HG03066 (cell line): Measurements from ENCODE around the gene HAUS8.
A peak's percentile ranks its signal among the peaks of the same experiment; 100 is the strongest.
"Not testable (repeated sequence)": the region's sequence is repeated elsewhere in the genome, so short reads cannot be mapped to it uniquely, and the experiment has no call there.

Source experiments
- ATAC-seq: cut with Tn5 transposase; IDR thresholded peaks from one replicate; pipeline ENCODE4 v1.9.1; 2021; ENCODE audit warnings: low read depth; ENCODE audit not compliant: unreplicated experiment

HAUS8 gene, protein sequence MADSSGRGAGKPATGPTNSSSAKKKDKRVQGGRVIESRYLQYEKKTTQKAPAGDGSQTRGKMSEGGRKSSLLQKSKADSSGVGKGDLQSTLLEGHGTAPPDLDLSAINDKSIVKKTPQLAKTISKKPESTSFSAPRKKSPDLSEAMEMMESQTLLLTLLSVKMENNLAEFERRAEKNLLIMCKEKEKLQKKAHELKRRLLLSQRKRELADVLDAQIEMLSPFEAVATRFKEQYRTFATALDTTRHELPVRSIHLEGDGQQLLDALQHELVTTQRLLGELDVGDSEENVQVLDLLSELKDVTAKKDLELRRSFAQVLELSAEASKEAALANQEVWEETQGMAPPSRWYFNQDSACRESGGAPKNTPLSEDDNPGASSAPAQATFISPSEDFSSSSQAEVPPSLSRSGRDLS

DNA sequence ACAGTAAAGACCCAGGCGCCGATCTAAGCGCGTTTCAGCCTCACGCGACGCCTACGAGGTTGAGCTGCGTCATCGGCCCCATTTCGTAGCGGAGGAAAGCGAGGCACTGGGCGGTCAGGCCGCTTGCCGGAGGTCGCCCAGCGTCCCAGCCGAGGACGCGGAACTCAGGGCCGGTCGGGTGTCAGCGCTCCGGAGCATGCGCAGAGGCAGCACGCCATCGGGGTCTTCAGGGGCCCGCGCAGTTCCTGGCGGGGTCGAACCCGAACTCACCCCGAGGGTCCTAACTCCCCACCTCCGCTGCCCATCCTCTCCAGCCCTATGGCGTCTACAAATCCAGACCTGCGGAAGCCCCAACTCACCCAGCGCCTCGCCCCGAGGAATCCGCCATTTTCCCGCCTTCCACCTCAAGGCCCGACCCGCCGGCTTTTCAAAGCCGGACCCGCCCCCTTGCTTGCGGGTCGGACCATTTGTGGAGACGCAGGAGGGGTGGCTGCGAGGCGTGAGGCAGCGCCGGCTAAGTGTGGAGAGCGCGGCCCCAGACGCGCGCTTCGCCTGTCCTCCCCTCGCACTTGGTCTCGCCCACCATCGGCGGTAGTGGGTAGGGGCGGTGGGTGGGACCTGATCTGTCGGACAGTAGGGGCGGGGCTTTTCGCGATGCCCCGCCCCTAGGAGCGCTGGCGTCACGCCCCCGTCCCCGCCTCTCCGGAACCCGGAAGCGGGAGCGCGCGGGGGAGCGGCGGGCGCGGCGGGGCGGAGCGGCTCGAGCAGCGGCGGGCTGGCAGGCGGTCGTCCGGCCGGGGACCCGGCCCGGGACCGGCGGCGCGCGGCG is at the start of gene HAUS8, which contains the start of gene MYO9B:
HAUS8 (minus strand) TSS at position 418 of the 829 bp plus-strand sequence; CDS start at position 388, 30 bp downstream.
MYO9B (plus strand) TSS at position 743 of the 829 bp plus-strand sequence. CDS start 25,941 bp downstream, outside the sequence.
- peak; percentile 61 for ATAC-seq

DNA sequence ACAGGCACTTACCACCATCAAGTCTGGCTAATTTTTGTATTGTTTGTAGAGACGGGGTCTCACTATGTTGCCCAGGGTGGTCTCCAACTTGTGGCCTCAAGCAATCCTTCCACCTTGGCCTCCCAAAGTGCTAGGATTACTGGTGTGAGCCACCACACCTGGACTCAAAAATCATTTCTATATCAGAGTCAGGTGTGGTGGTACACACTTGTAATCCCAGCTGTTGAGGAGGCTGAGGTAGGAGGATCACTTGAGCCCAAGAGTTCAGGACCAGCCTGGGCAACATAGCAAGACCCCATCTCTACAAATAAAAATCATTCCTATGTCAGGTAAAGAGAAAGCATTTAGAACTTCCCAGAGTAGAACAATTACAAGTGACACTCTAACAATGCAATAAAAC is 48.8 kb upstream of the HAUS8 start:
- ATAC-seq = no peak

DNA sequence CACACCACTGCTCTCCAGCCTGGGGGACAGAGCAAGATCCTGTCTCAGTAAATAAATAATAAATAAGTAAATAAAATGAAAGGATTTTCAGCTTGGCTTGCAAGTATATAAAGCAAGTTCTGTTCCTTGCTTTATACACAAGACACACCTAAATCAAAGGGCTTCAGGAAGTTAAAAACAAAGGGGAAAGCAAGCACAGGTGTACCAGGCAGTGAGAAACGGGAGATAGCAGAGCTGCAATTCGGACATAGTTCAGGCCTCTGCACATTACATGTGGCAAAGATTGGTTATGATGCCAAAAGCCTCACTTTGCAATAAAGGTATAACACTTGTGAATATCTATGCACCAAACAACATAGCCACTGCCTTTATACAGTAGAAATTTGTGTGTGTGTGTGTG is 47.8 kb upstream of the HAUS8 start:
- no peak for ATAC-seq

DNA sequence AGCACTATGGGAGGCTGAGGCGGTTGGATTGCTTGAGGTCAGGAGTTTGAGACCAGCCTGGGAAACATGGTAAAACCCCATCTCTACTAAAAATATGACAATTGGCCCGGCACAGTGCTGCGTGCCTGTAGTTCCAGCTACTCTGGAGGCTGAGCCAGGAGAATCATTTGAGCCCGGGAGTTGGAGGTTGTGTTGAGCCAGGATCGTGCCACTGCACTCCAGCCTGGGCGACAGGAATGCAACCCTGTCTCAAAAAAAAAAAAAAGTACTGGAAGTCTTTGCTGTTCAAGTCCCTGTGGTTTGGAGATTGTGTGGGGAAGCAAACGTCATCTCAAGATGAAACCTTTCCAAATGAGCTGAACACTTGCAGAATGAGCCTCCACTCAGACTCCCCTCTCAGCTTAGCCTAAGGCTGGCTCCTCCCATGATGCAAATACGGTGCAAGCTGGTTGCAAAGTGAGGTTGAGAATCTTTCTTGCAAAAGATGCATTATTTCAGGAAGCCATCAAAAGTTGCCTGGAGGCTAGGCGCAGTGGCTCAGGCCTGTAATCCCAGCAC is 46.6 kb upstream of the HAUS8 start:
- no peak for ATAC-seq

DNA sequence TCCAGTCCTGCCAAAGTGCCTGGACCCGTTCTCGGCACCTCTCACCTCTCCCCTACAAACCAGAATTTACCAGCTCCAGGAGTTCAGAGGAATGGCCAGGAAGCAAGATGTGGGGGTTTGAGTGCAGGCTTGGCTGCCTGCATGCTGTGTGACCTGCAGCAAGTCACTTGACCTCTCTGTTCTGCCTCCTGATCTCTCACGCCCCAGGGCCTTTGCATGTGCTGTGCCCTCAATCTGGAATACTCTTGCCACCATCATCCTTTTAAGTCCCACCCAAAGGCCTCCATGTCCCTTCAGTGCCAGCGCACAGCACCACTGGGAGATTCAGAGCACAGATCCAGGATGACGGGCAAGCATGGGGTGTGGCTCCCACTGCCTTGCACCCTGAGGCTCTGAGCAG is 43.7 kb upstream of the HAUS8 start:
- ATAC-seq = no peak

DNA sequence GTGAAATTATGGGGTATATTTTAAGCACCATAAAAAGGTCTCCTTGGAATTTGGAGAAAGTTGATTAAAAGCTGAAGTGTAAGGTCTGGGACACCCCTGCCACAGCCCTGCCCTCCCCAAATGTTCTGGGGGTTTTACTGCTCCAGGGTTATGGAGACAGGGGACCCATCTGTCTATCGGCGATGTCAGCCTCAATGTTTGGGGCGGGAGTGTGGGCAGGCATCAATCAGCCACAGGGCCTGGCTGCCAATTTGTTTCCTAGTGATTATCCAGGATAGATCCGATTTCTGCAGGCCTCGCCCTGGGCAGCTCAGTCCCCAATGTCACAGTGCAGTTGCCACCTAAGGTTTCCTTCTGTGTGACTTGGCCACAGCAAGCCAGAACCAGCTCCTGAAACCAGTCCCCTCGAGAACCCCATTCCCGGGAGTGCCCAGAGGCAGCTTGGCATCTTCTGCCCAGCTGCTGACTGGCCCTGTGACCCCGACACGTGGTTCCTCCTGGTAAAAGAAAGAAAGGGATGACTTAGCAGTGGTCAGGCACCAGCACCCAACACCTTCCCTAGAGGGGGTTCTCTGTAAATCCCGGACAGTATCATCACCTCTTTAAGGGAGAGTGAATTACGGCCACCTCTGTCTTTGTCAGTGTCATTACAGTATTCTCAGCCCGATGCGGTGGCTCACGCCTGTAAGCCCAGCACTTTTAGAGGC is 41.9 kb upstream of the HAUS8 start:
- no peak for ATAC-seq

DNA sequence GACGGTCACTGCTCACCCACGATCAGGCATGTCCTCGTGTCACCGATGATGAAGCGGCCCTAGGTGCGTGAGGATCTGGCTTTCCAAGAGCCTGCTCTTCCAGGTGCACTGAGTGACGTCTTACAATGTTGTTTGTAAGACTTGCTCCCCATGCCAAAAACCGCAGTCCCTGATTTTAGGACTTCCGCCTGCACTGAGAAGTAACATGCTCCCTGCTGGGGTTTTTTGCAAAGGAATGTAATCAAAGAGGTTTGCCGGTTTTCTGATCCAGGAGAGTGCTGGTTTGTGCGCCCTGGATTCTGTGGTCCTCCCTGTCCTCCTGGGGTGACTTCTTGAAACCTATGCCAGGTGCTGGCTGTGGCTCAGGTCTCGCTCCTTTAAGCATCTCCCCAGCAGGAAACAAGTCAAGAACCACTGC is 39.2 kb upstream of the HAUS8 start:
- ATAC-seq = no peak

DNA sequence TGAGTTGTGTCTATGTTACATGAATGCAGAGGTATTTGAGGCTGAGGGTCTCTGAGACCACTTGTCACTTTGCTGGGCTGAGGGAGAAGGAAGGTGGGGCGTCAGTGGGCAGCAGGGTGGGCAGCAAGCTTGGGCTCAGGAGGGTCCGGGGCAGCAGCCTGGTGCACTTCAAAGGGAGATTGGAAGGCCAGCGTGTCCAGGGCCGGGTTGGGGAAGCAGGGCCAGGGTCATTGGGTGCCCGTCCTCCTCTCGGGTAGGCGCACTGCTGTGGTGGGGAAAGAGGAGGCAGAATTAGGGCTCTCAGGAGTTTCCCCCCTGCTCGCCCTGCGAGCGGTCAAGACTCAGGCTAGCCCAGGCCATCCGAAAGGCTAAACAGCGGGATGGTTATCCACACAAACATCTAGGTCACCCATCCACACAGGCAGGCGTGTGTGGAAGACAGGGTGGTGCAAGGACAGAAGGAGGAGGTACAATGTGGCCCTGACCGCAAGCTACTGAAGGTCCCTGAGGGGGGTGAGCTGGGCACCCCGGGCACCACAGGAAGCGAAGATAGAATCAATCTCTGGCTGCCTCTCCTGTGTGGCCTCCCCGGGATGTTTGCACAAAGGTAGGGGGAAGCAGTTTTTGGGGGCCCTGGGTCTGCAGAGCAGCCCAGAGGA is 38.0 kb upstream of the HAUS8 start:
- no peak for ATAC-seq

DNA sequence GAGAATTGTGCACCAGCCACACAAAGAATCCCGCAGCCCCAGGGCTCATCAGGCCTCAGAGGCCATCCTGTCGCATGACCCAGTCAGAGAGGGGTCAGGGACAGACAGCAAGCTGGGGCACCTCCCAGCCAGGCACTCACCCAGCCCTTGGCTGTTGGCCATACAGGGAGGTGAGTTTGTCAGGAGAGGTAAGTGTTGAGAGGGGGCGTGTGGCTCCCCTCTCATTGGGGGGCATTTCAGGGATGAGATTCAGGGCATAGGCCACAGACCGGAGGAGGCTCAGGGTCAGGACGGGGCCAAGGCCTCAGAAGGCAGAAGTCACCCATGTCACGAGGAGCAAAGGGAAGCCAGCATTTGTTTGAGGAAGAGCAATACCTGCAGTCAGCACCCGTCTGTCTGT is 37.4 kb upstream of the HAUS8 start:
- no peak for ATAC-seq

DNA sequence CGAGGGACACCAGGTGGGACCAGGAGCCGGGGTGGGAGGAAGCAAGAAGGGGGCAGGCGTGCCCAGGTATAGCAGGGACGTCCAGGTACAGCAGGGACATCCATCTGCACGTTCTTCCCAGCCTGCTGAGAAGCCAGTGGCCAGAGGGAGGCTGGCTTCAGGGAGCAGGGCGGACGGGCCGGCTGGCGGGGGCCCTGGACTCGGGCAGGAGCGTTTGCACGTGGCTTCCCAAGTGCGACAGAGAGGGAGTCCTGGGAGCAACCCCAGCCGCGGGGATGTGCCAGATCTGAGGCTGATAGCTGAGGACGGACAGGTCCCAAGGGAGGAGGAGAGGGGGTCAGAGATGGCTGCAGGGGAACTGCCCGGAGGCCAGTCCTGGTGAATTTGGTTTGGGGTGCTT is 37.0 kb upstream of the HAUS8 start:
- no peak for ATAC-seq

DNA sequence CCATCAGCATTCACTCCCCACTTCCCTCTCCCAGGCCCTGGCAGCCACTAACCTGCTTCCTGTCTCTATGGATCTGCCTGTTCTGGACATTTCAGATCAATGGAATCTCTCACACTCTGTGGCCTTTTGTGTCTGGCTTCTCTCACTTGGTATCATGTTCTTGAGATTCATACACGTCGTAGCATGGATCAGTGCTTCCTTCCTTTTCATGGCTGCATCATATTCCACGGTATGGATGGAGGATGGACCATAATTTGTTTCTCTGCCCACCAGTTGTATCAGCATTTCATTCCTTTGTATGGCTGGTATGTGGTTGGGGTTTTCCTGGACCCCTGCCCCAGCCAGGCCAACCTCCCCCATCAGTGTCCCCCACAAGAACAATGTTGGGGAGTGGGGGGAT is 36.5 kb upstream of the HAUS8 start:
- no peak for ATAC-seq

DNA sequence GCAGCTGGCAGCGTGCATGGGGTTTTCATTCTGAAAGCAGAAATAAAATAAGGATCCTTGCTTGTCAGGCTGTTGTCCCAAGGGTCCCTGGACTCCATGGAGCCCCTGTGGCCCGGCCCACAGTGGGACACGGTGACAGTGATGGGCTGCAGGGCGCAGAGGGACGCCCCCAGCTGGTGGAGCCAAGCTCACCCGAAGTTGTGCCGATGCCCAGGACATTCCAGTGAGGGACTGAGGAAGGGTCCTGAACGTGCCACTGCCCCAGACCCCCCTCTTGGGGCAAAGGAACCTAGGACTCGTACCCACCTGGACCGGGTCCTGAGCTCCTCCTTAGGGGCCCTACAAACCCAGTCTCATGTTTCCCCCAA is 35.3 kb upstream of the HAUS8 start:
- ATAC-seq = no peak

DNA sequence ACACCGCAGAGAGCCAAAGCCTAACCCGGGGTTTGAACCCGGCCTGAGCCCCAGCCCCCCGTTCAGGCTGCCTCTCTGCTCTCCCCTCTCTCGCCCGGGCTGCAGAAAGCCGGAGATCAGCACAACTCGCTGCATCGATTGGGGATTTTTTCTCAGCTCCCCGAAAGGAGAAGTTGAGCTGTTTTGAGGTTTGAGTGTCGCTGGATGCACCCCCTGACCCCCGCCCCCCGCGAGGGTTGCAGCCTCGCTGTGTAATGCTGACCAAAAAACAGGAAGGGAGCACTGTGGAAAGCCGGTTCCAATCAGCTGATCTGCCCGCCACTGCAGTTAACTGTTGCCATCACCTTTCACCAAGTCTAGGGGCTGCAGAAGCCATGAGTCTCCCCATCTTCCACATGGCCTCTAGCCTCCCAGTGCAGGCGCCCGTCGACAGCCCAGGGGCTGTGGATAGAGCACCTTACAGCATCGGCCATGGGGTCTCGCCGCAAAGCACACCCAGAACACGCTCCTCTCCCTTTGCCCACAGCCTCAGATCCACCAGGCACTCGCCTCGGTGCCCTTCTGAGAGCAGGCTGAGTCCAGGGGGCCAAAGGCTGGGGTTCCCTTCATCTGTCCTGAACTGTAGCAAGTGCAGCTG is 34.8 kb upstream of the HAUS8 start:
- ATAC-seq = peak; percentile 56

DNA sequence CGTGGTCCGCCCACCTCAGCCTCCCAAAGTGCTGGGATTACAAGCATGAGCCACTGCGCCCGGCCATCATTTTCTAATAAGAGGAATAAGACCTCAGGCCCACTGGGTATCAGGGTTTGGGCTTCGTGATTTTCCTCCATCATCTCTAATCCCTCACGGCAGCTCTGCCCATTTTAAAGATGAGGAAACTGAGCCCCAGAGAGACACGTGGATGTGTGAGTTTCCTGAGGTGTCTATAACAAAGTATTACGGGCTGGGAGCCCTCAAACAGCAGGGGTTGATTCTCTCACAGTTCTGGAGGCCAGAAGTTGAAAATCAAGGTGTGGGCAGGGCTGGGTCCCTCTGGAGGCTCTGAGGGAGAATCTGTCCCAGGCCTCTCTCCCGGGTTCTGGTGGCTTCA is 34.0 kb upstream of the HAUS8 start:
- no peak for ATAC-seq

DNA sequence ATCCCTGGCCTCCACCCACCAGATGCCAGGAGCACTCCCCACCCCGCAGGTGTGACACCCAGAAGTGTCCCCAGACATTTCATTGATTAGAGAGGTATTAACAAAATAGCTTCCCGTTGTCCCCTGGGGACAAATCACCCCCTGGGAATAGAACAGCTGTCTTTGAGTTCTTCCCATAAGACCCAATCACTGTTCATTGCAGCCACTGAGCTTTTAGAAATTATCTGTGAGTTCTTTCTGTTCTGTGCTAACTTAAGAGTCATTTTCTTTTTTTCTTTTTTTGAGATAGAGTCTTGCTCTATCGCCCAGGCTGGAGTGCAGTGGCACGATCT is 33.2 kb upstream of the HAUS8 start:
- ATAC-seq = no peak

DNA sequence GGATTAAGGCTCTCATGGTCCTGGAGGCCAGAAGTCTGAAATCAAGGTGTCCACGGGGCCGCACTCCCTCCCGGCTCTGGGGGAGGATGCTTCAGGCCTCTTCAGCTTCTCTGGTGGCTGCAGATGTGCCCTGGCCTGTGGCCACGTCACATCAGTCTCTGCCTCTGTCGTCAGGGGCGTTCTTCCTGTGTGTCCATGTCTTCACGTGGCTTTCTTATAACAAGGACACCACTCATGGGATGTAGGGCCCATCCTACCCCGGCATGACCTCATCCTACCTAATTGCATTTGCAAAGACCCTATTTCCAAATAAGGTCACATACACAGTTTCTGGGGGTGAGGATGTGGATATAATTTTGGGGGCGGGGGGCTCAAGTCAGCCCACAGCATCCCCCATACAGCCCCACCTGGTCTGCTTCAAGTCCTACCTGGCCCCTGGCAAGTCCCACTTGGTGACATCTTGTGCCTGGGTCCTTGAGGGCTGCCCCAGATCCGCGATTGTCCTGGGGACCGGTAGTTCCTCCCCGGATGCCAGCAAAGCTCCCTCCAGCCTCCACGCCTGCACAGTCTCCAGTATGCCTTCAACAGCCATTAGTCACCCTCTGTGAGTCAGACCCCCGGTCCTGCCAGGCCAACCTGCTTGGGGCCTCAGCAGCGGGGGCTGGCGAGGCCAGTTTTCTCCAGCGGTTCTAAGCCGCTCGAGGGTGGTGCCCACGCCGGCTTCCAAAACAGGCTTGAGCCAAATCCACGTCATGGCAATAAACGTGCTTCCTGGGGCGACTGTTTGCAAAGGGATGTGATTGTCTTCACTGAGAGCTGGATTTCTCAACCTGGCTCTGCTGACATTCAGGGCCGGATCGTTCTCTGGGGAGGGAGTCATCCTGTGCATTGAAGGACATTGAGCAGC is 32.5 kb upstream of the HAUS8 start:
- no peak for ATAC-seq

DNA sequence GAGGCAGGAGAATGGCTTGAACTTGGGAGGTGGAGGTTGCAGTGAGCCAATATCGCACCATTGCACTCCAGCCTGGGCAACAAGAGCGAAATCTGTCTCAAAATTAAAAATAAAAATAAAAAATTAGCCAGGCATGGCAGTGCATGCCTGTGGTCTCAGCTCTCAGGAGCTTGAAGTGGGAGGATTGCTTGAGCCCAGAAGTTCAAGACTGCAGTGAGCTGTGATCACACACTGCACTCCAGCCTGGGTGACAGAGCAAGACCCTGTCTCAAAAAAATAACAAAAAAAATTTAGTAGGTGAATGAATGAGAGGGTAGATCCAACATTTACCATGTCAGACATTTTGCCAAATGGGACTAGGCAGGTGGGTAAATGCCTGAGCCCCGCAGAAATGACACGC is 31.7 kb upstream of the HAUS8 start:
- not testable (repeated sequence) for ATAC-seq

DNA sequence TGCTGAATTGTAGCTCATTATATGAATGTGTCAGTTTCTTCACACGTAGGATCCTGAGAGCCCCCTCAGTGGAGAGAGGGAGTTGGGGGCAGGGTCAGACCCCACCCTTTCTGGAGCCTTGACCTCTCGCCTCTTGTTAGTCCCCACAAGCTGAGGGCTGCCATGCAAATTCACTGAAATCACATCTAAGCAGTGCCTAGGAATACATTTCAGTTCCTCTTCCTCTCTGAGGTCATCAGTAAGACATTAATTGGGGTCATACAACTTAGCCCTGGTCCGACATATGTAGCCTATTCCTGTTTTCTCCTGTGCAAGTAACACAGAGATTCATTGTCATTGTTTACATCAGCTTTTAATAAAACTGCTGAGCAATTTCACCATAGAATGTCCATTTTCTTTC is 30.3 kb upstream of the HAUS8 start:
- ATAC-seq = no peak

DNA sequence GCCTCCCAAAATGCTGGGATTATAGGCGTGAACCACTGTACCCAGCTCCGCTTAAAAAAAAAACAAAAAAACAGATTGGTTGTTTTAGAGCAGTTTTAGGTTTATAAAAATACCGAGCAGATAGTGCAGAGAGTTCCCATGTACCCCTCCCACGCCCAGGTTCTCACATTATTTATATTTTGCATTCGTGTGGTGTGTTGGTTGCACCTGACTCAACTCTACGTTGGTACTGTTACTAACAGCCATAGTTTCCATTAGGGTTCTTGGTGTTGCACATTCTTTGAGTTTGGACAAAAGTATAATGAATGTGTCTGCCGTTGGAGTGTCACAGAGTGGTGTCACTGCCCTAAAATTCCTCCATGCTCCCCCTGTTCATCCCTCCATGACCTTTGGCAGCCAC is 29.4 kb upstream of the HAUS8 start:
- ATAC-seq = no peak
